IMR-90 (cell line): ENCODE data around the gene RNF215. TPM values are rescaled to one million over a fixed set of nuclear protein-coding genes. Genes with fewer than 3 reads are reported as not detected.
A peak's percentile ranks its signal among the peaks of the same experiment; 100 is the strongest.

Source experiments
- ATAC-seq: fragments of 200-7000 bp; cut with Tn5 transposase; 2 replicates; pipeline ENCODE4 v1.9.1; 2020; ENCODE audit warnings: low read depth, mild to moderate bottlenecking, moderate library complexity
- BruUV-seq: library from RNA; stranded (reverse); fragments of 400-500 nt; replicated peaks from 2 replicates; lab custom pipeline; 2021; lab: Mats Ljungman, UMichigan
- CTCF ChIA-PET: fragments of 300-600 bp; formaldehyde crosslinking; extraction: SDS; loops from one replicate; lab custom pipeline; 2021; ENCODE audit warnings: antibody characterized with exemption; lab: Yijun Ruan, JAX
- POLR2A ChIA-PET: fragments of 300-600 bp; sonication (Branson Sonifier 250); formaldehyde crosslinking; loops from one replicate; lab custom pipeline; 2022; ENCODE audit warnings: antibody characterized with exemption; ENCODE audit not compliant: unreplicated experiment; lab: Charles Lee
- DNase-seq: peaks from one replicate; pipeline ENCODE4 v3.0.0; 2013
- H2AFZ ChIP-seq: replicated peaks from 2 replicates; pipeline ENCODE3; 2013; ENCODE audit warnings: low read length, mild to moderate bottlenecking; ENCODE audit not compliant: poor library complexity
- H2AK5ac ChIP-seq: 2 replicates; pipeline ENCODE4 v1.6.1; 2013; ENCODE audit warnings: low read depth, low read length, inconsistent platforms
- H2AK9ac ChIP-seq: replicated peaks from 2 replicates; pipeline ENCODE3; 2013; ENCODE audit warnings: mild to moderate bottlenecking, low read depth, low read length, moderate library complexity; ENCODE audit not compliant: poor library complexity
- H2BK120ac ChIP-seq: 2 replicates; pipeline ENCODE4 v1.6.1; 2013; ENCODE audit warnings: low read depth, low read length, inconsistent platforms
- H2BK15ac ChIP-seq: 3 replicates; pipeline ENCODE4 v1.6.1; 2013; ENCODE audit warnings: low read depth, low read length, inconsistent platforms
- H2BK20ac ChIP-seq: 2 replicates; pipeline ENCODE4 v1.6.1; 2013; ENCODE audit warnings: low read depth, mild to moderate bottlenecking, inconsistent platforms, low read length, moderate library complexity
- H2BK5ac ChIP-seq: 2 replicates; pipeline ENCODE4 v1.6.1; 2013; ENCODE audit warnings: mild to moderate bottlenecking, low read depth, low read length, inconsistent platforms; ENCODE audit not compliant: poor library complexity, severe bottlenecking
- H3K14ac ChIP-seq: replicated peaks from 2 replicates; pipeline ENCODE4 v1.6.1; 2013; ENCODE audit warnings: low read depth, low read length, inconsistent platforms
- H3K18ac ChIP-seq: 2 replicates; pipeline ENCODE4 v1.6.1; 2013; ENCODE audit warnings: low read depth, low read length, control low read depth
- H3K23ac ChIP-seq: 2 replicates; pipeline ENCODE4 v1.6.1; 2013; ENCODE audit warnings: low read depth, low read length, inconsistent platforms
- H3K27ac ChIP-seq: 2 replicates; pipeline ENCODE4 v1.5.1; 2013; ENCODE audit warnings: mild to moderate bottlenecking, control low read depth, low read length; ENCODE audit not compliant: insufficient read depth
- H3K27me3 ChIP-seq: 2 replicates; pipeline ENCODE4 v1.6.1; 2013; ENCODE audit warnings: low read length; ENCODE audit not compliant: control insufficient read depth, insufficient read depth
- H3K36me3 ChIP-seq: 2 replicates; pipeline ENCODE4 v1.6.1; 2013; ENCODE audit warnings: low read length, mixed read lengths; ENCODE audit not compliant: control insufficient read depth, insufficient read depth
- H3K4ac ChIP-seq: 2 replicates; pipeline ENCODE4 v1.6.1; 2013; ENCODE audit warnings: low read depth, low read length, inconsistent platforms
- H3K4me1 ChIP-seq: 2 replicates; pipeline ENCODE4 v1.6.1; 2013; ENCODE audit warnings: low read length, mixed read lengths; ENCODE audit not compliant: control insufficient read depth, insufficient read depth
- H3K4me2 ChIP-seq: 2 replicates; pipeline ENCODE4 v1.6.1; 2013; ENCODE audit warnings: low read depth, mild to moderate bottlenecking, control low read depth, low read length, moderate library complexity
- H3K4me3 ChIP-seq: 2 replicates; pipeline ENCODE4 v1.5.1; 2013; ENCODE audit warnings: low read depth, mild to moderate bottlenecking, control low read depth, low read length, moderate library complexity; ENCODE audit not compliant: insufficient read depth
- H3K56ac ChIP-seq: 2 replicates; pipeline ENCODE4 v1.6.1; 2013; ENCODE audit warnings: low read length, inconsistent platforms; ENCODE audit not compliant: insufficient read depth; ENCODE audit errors: extremely low read depth
- H3K79me1 ChIP-seq, 2 experiments: 2 replicates each; pipeline ENCODE4 v1.6.1; 2013; ENCODE audit warnings: low read length in 2 of 2, inconsistent platforms in 1 of 2, low read depth in 1 of 2
- H3K9ac ChIP-seq: 2 replicates; pipeline ENCODE4 v1.6.1; 2013; ENCODE audit warnings: low read depth, low read length, control low read depth
- H3K9me1 ChIP-seq: 2 replicates; pipeline ENCODE4 v1.6.1; 2013; ENCODE audit warnings: low read length, inconsistent platforms; ENCODE audit not compliant: insufficient read depth
- H3K9me3 ChIP-seq: 2 replicates; pipeline ENCODE4 v1.6.1; 2013; ENCODE audit warnings: low read length; ENCODE audit not compliant: control insufficient read depth, insufficient read depth
- H4K20me1 ChIP-seq: 2 replicates; pipeline ENCODE4 v1.6.1; 2013; ENCODE audit warnings: low read length, inconsistent platforms; ENCODE audit not compliant: insufficient read depth
- H4K5ac ChIP-seq: 2 replicates; pipeline ENCODE4 v1.6.1; 2013; ENCODE audit warnings: mild to moderate bottlenecking, low read depth, low read length, control low read depth
- H4K8ac ChIP-seq, 2 experiments: 2 replicates each; pipeline ENCODE4 v1.6.1; 2013; ENCODE audit warnings: low read depth in 2 of 2, low read length in 2 of 2, control low read depth in 1 of 2, inconsistent platforms in 1 of 2
- H4K91ac ChIP-seq: 2 replicates; pipeline ENCODE4 v1.6.1; 2013; ENCODE audit warnings: low read depth, low read length, inconsistent platforms; ENCODE audit not compliant: insufficient read depth
- BHLHE40 ChIP-seq: fragments of 150-350 bp; IDR thresholded peaks from 2 replicates; pipeline ENCODE4 v1.6.1; 2016; ENCODE audit warnings: mild to moderate bottlenecking, low read depth, low read length
- CEBPB ChIP-seq: IDR thresholded peaks from 2 replicates; pipeline ENCODE4 v1.6.1; 2012; ENCODE audit warnings: low read depth, low read length, improper control_type of control experiment
- CHD1 ChIP-seq: IDR thresholded peaks from 2 replicates; pipeline ENCODE4 v1.6.1; 2012; ENCODE audit warnings: low read depth, low read length, improper control_type of control experiment
- FOS ChIP-seq: fragments of 150-350 bp; IDR thresholded peaks from 2 replicates; pipeline ENCODE4 v1.6.1; 2016; ENCODE audit warnings: low read depth, low read length
- MAFK ChIP-seq: IDR thresholded peaks from 2 replicates; pipeline ENCODE4 v1.6.1; 2012; ENCODE audit warnings: low read depth, low read length, improper control_type of control experiment
- MAZ ChIP-seq: IDR thresholded peaks from 2 replicates; pipeline ENCODE4 v1.6.1; 2012; ENCODE audit warnings: low read depth, mild to moderate bottlenecking, low read length, improper control_type of control experiment, moderate library complexity, borderline replicate concordance
- POLR2A ChIP-seq: IDR thresholded peaks from 2 replicates; pipeline ENCODE4 v1.6.1; 2012; ENCODE audit warnings: mild to moderate bottlenecking, low read depth, low read length
- RAD21 ChIP-seq: IDR thresholded peaks from 2 replicates; pipeline ENCODE4 v1.6.1; 2012; ENCODE audit warnings: low read length, improper control_type of control experiment
- RFX5 ChIP-seq: IDR thresholded peaks from 2 replicates; pipeline ENCODE4 v1.8.0; 2012; ENCODE audit warnings: low read depth, mild to moderate bottlenecking, low read length, moderate library complexity
- SMC3 ChIP-seq: fragments of 150-350 bp; IDR thresholded peaks from 2 replicates; pipeline ENCODE4 v1.6.1; 2016; ENCODE audit warnings: low read depth, mild to moderate bottlenecking, antibody characterized with exemption, low read length, moderate library complexity
- WGBS, 2 experiments: methylation state at CpG; one replicate each; pipeline versions ENCODE4 v1.1.5 to v1.1.7; 2013; ENCODE audit warnings: missing lambda C conversion rate in 2 of 2; ENCODE audit not compliant: insufficient read length in 1 of 2; ENCODE audit errors: extremely low coverage in 2 of 2; 5-methylcytosine and 5-hydroxymethylcytosine counted together
- dilution Hi-C: fragments of 300-500 bp; cut with HindIII; formaldehyde crosslinking; loops from one replicate; pipeline ENCODE4 v1.14.3; 2018; ENCODE audit warnings: low sequenced_read_pairs; ENCODE audit not compliant: unreplicated experiment
- in situ Hi-C: fragments of 300-500 bp; cut with MboI; formaldehyde crosslinking; loops from 3 replicates; pipeline ENCODE4 v1.14.3; 2019; ENCODE audit warnings: low sequenced_read_pairs, inconsistent platforms, mixed read lengths
- intact Hi-C: fragments of 100-400 bp; cut with micrococcal nuclease; formaldehyde crosslinking; loops from 2 replicates; pipeline ENCODE4 v1.10.0; 2022
- polyA plus RNA-seq, 3 experiments: library from polyadenylated mRNA; depleted of rRNA; stranded (reverse); fragments of >200 nt; gene quantifications; 2 replicates each; pipeline ENCODE4 v1.2.3, GENCODE V29; 2012; ENCODE audit warnings: low replicate concordance in 1 of 3
- total RNA-seq: library from RNA; depleted of rRNA; stranded (reverse); fragments of >200 nt; gene quantifications from 2 replicates; pipeline ENCODE4 v1.2.3, GENCODE V29; 2012
- TF ChIP-seq, protein P1 (sequence below): fragments of 150-350 bp; IDR thresholded peaks from 2 replicates; pipeline ENCODE4 v1.6.1; 2016; ENCODE audit warnings: low read depth, mild to moderate bottlenecking, low read length, moderate library complexity, borderline replicate concordance
- TF ChIP-seq, protein P2 (sequence below): conservative IDR thresholded peaks from 2 replicates; pipeline ENCODE4 v1.5.1; 2012; ENCODE audit warnings: mild to moderate bottlenecking, low read depth, low read length, improper control_type of control experiment
- TF ChIP-seq, protein P3 (sequence below): fragments of 150-350 bp; IDR thresholded peaks from 2 replicates; pipeline ENCODE4 v1.6.1; 2017; ENCODE audit warnings: mild to moderate bottlenecking, antibody characterized with exemption, low read length, low read depth

Gene RNF215
- total and polyA plus RNA-seq, 2 of the 4 experiments (the other 2 are of a cell fraction) = 15.8 to 21.9 TPM

DNA sequence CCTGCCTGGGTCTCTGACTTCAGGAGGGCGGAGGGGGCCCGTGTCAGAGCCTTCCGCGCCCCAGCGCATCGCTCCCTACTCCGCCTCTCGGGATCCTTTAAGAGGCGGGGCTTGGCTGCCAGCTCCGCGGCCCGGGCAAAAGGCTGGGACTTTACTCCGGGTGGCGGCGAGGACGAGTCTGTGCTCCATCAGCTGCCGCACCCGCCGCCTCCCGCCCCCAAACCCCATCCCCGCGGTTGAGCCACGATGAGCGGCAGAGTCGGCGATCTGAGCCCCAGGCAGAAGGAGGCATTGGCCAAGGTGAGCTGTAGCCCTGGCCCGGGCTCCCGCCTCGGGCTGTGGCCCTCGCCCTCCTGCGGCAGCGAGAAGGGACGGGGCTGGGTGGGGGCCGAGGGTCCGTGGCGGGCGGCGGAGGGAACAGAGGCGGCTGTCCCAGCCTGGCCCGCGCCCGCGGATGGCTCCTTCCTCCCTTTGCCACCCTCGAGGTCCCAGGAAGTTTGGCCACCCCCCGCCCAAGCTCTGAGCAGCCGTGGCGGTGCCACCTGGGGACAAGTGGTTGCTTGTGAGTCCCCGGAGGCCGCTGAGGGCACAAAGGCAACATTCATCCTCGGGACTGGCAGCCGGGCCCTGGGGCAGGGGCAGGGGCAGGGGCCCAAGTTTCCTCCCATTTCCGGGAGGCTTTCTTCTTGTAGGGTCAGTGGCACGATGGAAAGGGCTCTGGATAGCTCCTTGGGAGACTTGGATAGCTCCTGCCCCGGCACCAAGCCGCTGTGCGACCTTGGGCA is 9.9 kb upstream of the RNF215 start, which contains the start of gene SEC14L2:
SEC14L2 (plus strand) TSS at position 148 of the 785 bp plus-strand sequence; CDS start at position 247, 99 bp downstream.
- Histone ChIP-seq H3K4me1 (peaks cover 15% of the 10 kb centered on the region), H3K36me3 (peaks cover 2% of the 10 kb centered on the region; the same call in 1 of the 2 replicates), H2BK120ac (peak within 1 kb of the TSS; percentile 52), H3K14ac (peak within 1 kb of the TSS; percentile 97), H4K91ac (peak within 1 kb of the TSS; percentile 53), H3K4ac (peak within 1 kb of the TSS; percentile 72), H3K79me1 (peaks cover 17 to 38% of the 10 kb centered on the region in 2 experiments), H2AFZ (peak within 1 kb of the TSS; percentile 94), H3K9me3 (no peaks in the 10 kb centered on the region), H2BK20ac (peak within 1 kb of the TSS; percentile 24; the same call in 1 of the 2 replicates), H3K27me3 (no peaks in the 10 kb centered on the region), H3K23ac (peak within 1 kb of the TSS; percentile 97), H3K9ac (peak within 1 kb of the TSS; percentile 84), H4K5ac (peak within 1 kb of the TSS; percentile 39; the same call in 1 of the 2 replicates), H3K27ac (peak within 1 kb of the TSS; percentile 63; the same call in 1 of the 2 replicates), H4K20me1 (peaks cover 16% of the 10 kb centered on the region), H4K8ac (peak within 1 kb of the TSS; percentile 40 to 78; a peak in 3 of 4 replicates), H3K9me1 (peaks cover 13% of the 10 kb centered on the region), H2AK5ac (peak within 1 kb of the TSS; percentile 86), H2BK15ac (no peak within 1 kb of the TSS), H2BK5ac (peak within 1 kb of the TSS; percentile 57), H3K4me3 (peak within 1 kb of the TSS; percentile 90), H3K4me2 (peak within 1 kb of the TSS; percentile 94), H3K56ac (0 out of 2 replicates have a peak within 1 kb of the TSS, but pooled peaks have one; percentile 57), H3K18ac (peak within 1 kb of the TSS; percentile 36; the same call in 1 of the 2 replicates), H2AK9ac (peak within 1 kb of the TSS; percentile 89)
- ChIA-PET CTCF (interaction anchor here (0.6 to 0.7 kb wide), 2 partner anchors 27 to 109 kb away, joined by 3 to 5 read pairs; no protein-coding TSS in a partner anchor), POLR2A (interaction anchor here (1.2 kb wide), 1 partner anchor 27 kb away, joined by 3 read pairs; no protein-coding TSS in a partner anchor)
- ATAC-seq (peak; percentile 89), DNase-seq (peak; percentile 26)
- BruUV-seq = no TSS peak
- intact Hi-C loops = no loop called here
- TF ChIP-seq, protein P1, sequence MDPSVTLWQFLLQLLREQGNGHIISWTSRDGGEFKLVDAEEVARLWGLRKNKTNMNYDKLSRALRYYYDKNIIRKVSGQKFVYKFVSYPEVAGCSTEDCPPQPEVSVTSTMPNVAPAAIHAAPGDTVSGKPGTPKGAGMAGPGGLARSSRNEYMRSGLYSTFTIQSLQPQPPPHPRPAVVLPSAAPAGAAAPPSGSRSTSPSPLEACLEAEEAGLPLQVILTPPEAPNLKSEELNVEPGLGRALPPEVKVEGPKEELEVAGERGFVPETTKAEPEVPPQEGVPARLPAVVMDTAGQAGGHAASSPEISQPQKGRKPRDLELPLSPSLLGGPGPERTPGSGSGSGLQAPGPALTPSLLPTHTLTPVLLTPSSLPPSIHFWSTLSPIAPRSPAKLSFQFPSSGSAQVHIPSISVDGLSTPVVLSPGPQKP = no peak
- TF ChIP-seq, protein P2, sequence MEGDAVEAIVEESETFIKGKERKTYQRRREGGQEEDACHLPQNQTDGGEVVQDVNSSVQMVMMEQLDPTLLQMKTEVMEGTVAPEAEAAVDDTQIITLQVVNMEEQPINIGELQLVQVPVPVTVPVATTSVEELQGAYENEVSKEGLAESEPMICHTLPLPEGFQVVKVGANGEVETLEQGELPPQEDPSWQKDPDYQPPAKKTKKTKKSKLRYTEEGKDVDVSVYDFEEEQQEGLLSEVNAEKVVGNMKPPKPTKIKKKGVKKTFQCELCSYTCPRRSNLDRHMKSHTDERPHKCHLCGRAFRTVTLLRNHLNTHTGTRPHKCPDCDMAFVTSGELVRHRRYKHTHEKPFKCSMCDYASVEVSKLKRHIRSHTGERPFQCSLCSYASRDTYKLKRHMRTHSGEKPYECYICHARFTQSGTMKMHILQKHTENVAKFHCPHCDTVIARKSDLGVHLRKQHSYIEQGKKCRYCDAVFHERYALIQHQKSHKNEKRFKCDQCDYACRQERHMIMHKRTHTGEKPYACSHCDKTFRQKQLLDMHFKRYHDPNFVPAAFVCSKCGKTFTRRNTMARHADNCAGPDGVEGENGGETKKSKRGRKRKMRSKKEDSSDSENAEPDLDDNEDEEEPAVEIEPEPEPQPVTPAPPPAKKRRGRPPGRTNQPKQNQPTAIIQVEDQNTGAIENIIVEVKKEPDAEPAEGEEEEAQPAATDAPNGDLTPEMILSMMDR = no peak
- TF ChIP-seq CHD1 (no peak), SMC3 (no peak), MAZ (0 out of 2 replicates have a peak, but pooled peaks have one; percentile 35), MAFK (no peak), FOS (no peak), POLR2A (0 out of 2 replicates have a peak, but pooled peaks have one; percentile 43), BHLHE40 (no peak), RAD21 (no peak), RFX5 (no peak), CEBPB (no peak)
- TF ChIP-seq, protein P3, sequence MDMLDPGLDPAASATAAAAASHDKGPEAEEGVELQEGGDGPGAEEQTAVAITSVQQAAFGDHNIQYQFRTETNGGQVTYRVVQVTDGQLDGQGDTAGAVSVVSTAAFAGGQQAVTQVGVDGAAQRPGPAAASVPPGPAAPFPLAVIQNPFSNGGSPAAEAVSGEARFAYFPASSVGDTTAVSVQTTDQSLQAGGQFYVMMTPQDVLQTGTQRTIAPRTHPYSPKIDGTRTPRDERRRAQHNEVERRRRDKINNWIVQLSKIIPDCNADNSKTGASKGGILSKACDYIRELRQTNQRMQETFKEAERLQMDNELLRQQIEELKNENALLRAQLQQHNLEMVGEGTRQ = no peak
- dilution Hi-C loops = no loop called here
- WGBS, 2 experiments = 2% methylated on average over 9 of the region's 56 CpGs; no CpG with 5 or more reads in 1 of the 2 experiments
- in situ Hi-C loops = loop anchor here (10.0 kb wide), 2 partner anchors 88 to 292 kb away; no protein-coding TSS in a partner anchor
